IMR-90 (cell line): ENCODE data around the gene C16orf96. TPM values are rescaled to one million over a fixed set of nuclear protein-coding genes. Genes with fewer than 3 reads are reported as not detected.

Source experiments
- ATAC-seq: fragments of 200-7000 bp; cut with Tn5 transposase; 2 replicates; pipeline ENCODE4 v1.9.1; 2020; ENCODE audit warnings: low read depth, mild to moderate bottlenecking, moderate library complexity
- BruUV-seq: library from RNA; stranded (reverse); fragments of 400-500 nt; replicated peaks from 2 replicates; lab custom pipeline; 2021; lab: Mats Ljungman, UMichigan
- CTCF ChIA-PET: fragments of 300-600 bp; formaldehyde crosslinking; extraction: SDS; loops from one replicate; lab custom pipeline; 2021; ENCODE audit warnings: antibody characterized with exemption; lab: Yijun Ruan, JAX
- POLR2A ChIA-PET: fragments of 300-600 bp; sonication (Branson Sonifier 250); formaldehyde crosslinking; loops from one replicate; lab custom pipeline; 2022; ENCODE audit warnings: antibody characterized with exemption; ENCODE audit not compliant: unreplicated experiment; lab: Charles Lee
- DNase-seq: peaks from one replicate; pipeline ENCODE4 v3.0.0; 2013
- H2AFZ ChIP-seq: replicated peaks from 2 replicates; pipeline ENCODE3; 2013; ENCODE audit warnings: low read length, mild to moderate bottlenecking; ENCODE audit not compliant: poor library complexity
- H2AK5ac ChIP-seq: 2 replicates; pipeline ENCODE4 v1.6.1; 2013; ENCODE audit warnings: low read depth, low read length, inconsistent platforms
- H2AK9ac ChIP-seq: replicated peaks from 2 replicates; pipeline ENCODE3; 2013; ENCODE audit warnings: mild to moderate bottlenecking, low read depth, low read length, moderate library complexity; ENCODE audit not compliant: poor library complexity
- H2BK120ac ChIP-seq: 2 replicates; pipeline ENCODE4 v1.6.1; 2013; ENCODE audit warnings: low read depth, low read length, inconsistent platforms
- H2BK15ac ChIP-seq: 3 replicates; pipeline ENCODE4 v1.6.1; 2013; ENCODE audit warnings: low read depth, low read length, inconsistent platforms
- H2BK20ac ChIP-seq: 2 replicates; pipeline ENCODE4 v1.6.1; 2013; ENCODE audit warnings: low read depth, mild to moderate bottlenecking, inconsistent platforms, low read length, moderate library complexity
- H2BK5ac ChIP-seq: 2 replicates; pipeline ENCODE4 v1.6.1; 2013; ENCODE audit warnings: mild to moderate bottlenecking, low read depth, low read length, inconsistent platforms; ENCODE audit not compliant: poor library complexity, severe bottlenecking
- H3K14ac ChIP-seq: replicated peaks from 2 replicates; pipeline ENCODE4 v1.6.1; 2013; ENCODE audit warnings: low read depth, low read length, inconsistent platforms
- H3K18ac ChIP-seq: 2 replicates; pipeline ENCODE4 v1.6.1; 2013; ENCODE audit warnings: low read depth, low read length, control low read depth
- H3K23ac ChIP-seq: 2 replicates; pipeline ENCODE4 v1.6.1; 2013; ENCODE audit warnings: low read depth, low read length, inconsistent platforms
- H3K27ac ChIP-seq: 2 replicates; pipeline ENCODE4 v1.5.1; 2013; ENCODE audit warnings: mild to moderate bottlenecking, control low read depth, low read length; ENCODE audit not compliant: insufficient read depth
- H3K27me3 ChIP-seq: 2 replicates; pipeline ENCODE4 v1.6.1; 2013; ENCODE audit warnings: low read length; ENCODE audit not compliant: control insufficient read depth, insufficient read depth
- H3K36me3 ChIP-seq: 2 replicates; pipeline ENCODE4 v1.6.1; 2013; ENCODE audit warnings: low read length, mixed read lengths; ENCODE audit not compliant: control insufficient read depth, insufficient read depth
- H3K4ac ChIP-seq: 2 replicates; pipeline ENCODE4 v1.6.1; 2013; ENCODE audit warnings: low read depth, low read length, inconsistent platforms
- H3K4me1 ChIP-seq: 2 replicates; pipeline ENCODE4 v1.6.1; 2013; ENCODE audit warnings: low read length, mixed read lengths; ENCODE audit not compliant: control insufficient read depth, insufficient read depth
- H3K4me2 ChIP-seq: 2 replicates; pipeline ENCODE4 v1.6.1; 2013; ENCODE audit warnings: low read depth, mild to moderate bottlenecking, control low read depth, low read length, moderate library complexity
- H3K4me3 ChIP-seq: 2 replicates; pipeline ENCODE4 v1.5.1; 2013; ENCODE audit warnings: low read depth, mild to moderate bottlenecking, control low read depth, low read length, moderate library complexity; ENCODE audit not compliant: insufficient read depth
- H3K56ac ChIP-seq: 2 replicates; pipeline ENCODE4 v1.6.1; 2013; ENCODE audit warnings: low read length, inconsistent platforms; ENCODE audit not compliant: insufficient read depth; ENCODE audit errors: extremely low read depth
- H3K79me1 ChIP-seq, 2 experiments: 2 replicates each; pipeline ENCODE4 v1.6.1; 2013; ENCODE audit warnings: low read length in 2 of 2, inconsistent platforms in 1 of 2, low read depth in 1 of 2
- H3K9ac ChIP-seq: 2 replicates; pipeline ENCODE4 v1.6.1; 2013; ENCODE audit warnings: low read depth, low read length, control low read depth
- H3K9me1 ChIP-seq: 2 replicates; pipeline ENCODE4 v1.6.1; 2013; ENCODE audit warnings: low read length, inconsistent platforms; ENCODE audit not compliant: insufficient read depth
- H3K9me3 ChIP-seq: 2 replicates; pipeline ENCODE4 v1.6.1; 2013; ENCODE audit warnings: low read length; ENCODE audit not compliant: control insufficient read depth, insufficient read depth
- H4K20me1 ChIP-seq: 2 replicates; pipeline ENCODE4 v1.6.1; 2013; ENCODE audit warnings: low read length, inconsistent platforms; ENCODE audit not compliant: insufficient read depth
- H4K5ac ChIP-seq: 2 replicates; pipeline ENCODE4 v1.6.1; 2013; ENCODE audit warnings: mild to moderate bottlenecking, low read depth, low read length, control low read depth
- H4K8ac ChIP-seq, 2 experiments: 2 replicates each; pipeline ENCODE4 v1.6.1; 2013; ENCODE audit warnings: low read depth in 2 of 2, low read length in 2 of 2, control low read depth in 1 of 2, inconsistent platforms in 1 of 2
- H4K91ac ChIP-seq: 2 replicates; pipeline ENCODE4 v1.6.1; 2013; ENCODE audit warnings: low read depth, low read length, inconsistent platforms; ENCODE audit not compliant: insufficient read depth
- BHLHE40 ChIP-seq: fragments of 150-350 bp; IDR thresholded peaks from 2 replicates; pipeline ENCODE4 v1.6.1; 2016; ENCODE audit warnings: mild to moderate bottlenecking, low read depth, low read length
- CEBPB ChIP-seq: IDR thresholded peaks from 2 replicates; pipeline ENCODE4 v1.6.1; 2012; ENCODE audit warnings: low read depth, low read length, improper control_type of control experiment
- CHD1 ChIP-seq: IDR thresholded peaks from 2 replicates; pipeline ENCODE4 v1.6.1; 2012; ENCODE audit warnings: low read depth, low read length, improper control_type of control experiment
- CTCF ChIP-seq: conservative IDR thresholded peaks from 2 replicates; pipeline ENCODE4 v1.5.1; 2012; ENCODE audit warnings: mild to moderate bottlenecking, low read depth, low read length, improper control_type of control experiment
- ELK1 ChIP-seq: fragments of 150-350 bp; IDR thresholded peaks from 2 replicates; pipeline ENCODE4 v1.6.1; 2016; ENCODE audit warnings: low read depth, mild to moderate bottlenecking, low read length, moderate library complexity, borderline replicate concordance
- FOS ChIP-seq: fragments of 150-350 bp; IDR thresholded peaks from 2 replicates; pipeline ENCODE4 v1.6.1; 2016; ENCODE audit warnings: low read depth, low read length
- MAFK ChIP-seq: IDR thresholded peaks from 2 replicates; pipeline ENCODE4 v1.6.1; 2012; ENCODE audit warnings: low read depth, low read length, improper control_type of control experiment
- MAZ ChIP-seq: IDR thresholded peaks from 2 replicates; pipeline ENCODE4 v1.6.1; 2012; ENCODE audit warnings: low read depth, mild to moderate bottlenecking, low read length, improper control_type of control experiment, moderate library complexity, borderline replicate concordance
- MXI1 ChIP-seq: IDR thresholded peaks from 2 replicates; pipeline ENCODE4 v1.6.1; 2012; ENCODE audit warnings: low read depth, mild to moderate bottlenecking, low read length, moderate library complexity, borderline replicate concordance
- NFE2L2 ChIP-seq: fragments of 150-350 bp; IDR thresholded peaks from 2 replicates; pipeline ENCODE4 v1.6.1; 2016; ENCODE audit warnings: low read depth, mild to moderate bottlenecking, low read length
- POLR2A ChIP-seq: IDR thresholded peaks from 2 replicates; pipeline ENCODE4 v1.6.1; 2012; ENCODE audit warnings: mild to moderate bottlenecking, low read depth, low read length
- RAD21 ChIP-seq: IDR thresholded peaks from 2 replicates; pipeline ENCODE4 v1.6.1; 2012; ENCODE audit warnings: low read length, improper control_type of control experiment
- RCOR1 ChIP-seq: IDR thresholded peaks from 2 replicates; pipeline ENCODE4 v1.6.1; 2012; ENCODE audit warnings: mild to moderate bottlenecking, low read length, improper control_type of control experiment; ENCODE audit not compliant: insufficient replicate concordance
- RFX5 ChIP-seq: IDR thresholded peaks from 2 replicates; pipeline ENCODE4 v1.8.0; 2012; ENCODE audit warnings: low read depth, mild to moderate bottlenecking, low read length, moderate library complexity
- SMC3 ChIP-seq: fragments of 150-350 bp; IDR thresholded peaks from 2 replicates; pipeline ENCODE4 v1.6.1; 2016; ENCODE audit warnings: low read depth, mild to moderate bottlenecking, antibody characterized with exemption, low read length, moderate library complexity
- USF2 ChIP-seq: fragments of 150-350 bp; IDR thresholded peaks from 2 replicates; pipeline ENCODE4 v1.6.1; 2017; ENCODE audit warnings: mild to moderate bottlenecking, antibody characterized with exemption, low read length, low read depth
- WGBS, 2 experiments: methylation state at CpG; one replicate each; pipeline versions ENCODE4 v1.1.5 to v1.1.7; 2013; ENCODE audit warnings: missing lambda C conversion rate in 2 of 2; ENCODE audit not compliant: insufficient read length in 1 of 2; ENCODE audit errors: extremely low coverage in 2 of 2; 5-methylcytosine and 5-hydroxymethylcytosine counted together
- dilution Hi-C: fragments of 300-500 bp; cut with HindIII; formaldehyde crosslinking; loops from one replicate; pipeline ENCODE4 v1.14.3; 2018; ENCODE audit warnings: low sequenced_read_pairs; ENCODE audit not compliant: unreplicated experiment
- in situ Hi-C: fragments of 300-500 bp; cut with MboI; formaldehyde crosslinking; loops from 3 replicates; pipeline ENCODE4 v1.14.3; 2019; ENCODE audit warnings: low sequenced_read_pairs, inconsistent platforms, mixed read lengths
- intact Hi-C: fragments of 100-400 bp; cut with micrococcal nuclease; formaldehyde crosslinking; loops from 2 replicates; pipeline ENCODE4 v1.10.0; 2022
- polyA plus RNA-seq, 3 experiments: library from polyadenylated mRNA; depleted of rRNA; stranded (reverse); fragments of >200 nt; gene quantifications; 2 replicates each; pipeline ENCODE4 v1.2.3, GENCODE V29; 2012; ENCODE audit warnings: low replicate concordance in 1 of 3
- total RNA-seq: library from RNA; depleted of rRNA; stranded (reverse); fragments of >200 nt; gene quantifications from 2 replicates; pipeline ENCODE4 v1.2.3, GENCODE V29; 2012

Gene C16orf96
- total and polyA plus RNA-seq, 2 of the 4 experiments (the other 2 are of a cell fraction) = not detected

GRCh38 chr16:4570086-4570485 is 13.9 kb downstream of the C16orf96 start:
- no peak overlapping the region for H2AK9ac ChIP-seq
- no peak overlapping the region for H3K9ac ChIP-seq
- H4K8ac ChIP-seq = no peak overlapping the region
- H2BK20ac ChIP-seq = no peak overlapping the region
- in situ Hi-C loops (no loop called here), dilution Hi-C loops (no loop called here), intact Hi-C loops (no loop called here)
- no peak overlapping the region for H3K27ac ChIP-seq
- H2BK15ac ChIP-seq = no peak overlapping the region
- TF ChIP-seq CTCF = no peak
- no peak for TF ChIP-seq MAFK
- no peak for TF ChIP-seq MXI1
- no peak for TF ChIP-seq NFE2L2
- TF ChIP-seq RFX5 = no peak
- no peak for TF ChIP-seq RCOR1
- no peak for TF ChIP-seq FOS
- no peak for TF ChIP-seq ELK1
- no peak for TF ChIP-seq SMC3
- no peak for TF ChIP-seq CHD1
- TF ChIP-seq BHLHE40 = no peak
- TF ChIP-seq RAD21 = no peak
- no peak for TF ChIP-seq POLR2A
- TF ChIP-seq CEBPB = no peak
- TF ChIP-seq USF2 = no peak
- no peak for TF ChIP-seq MAZ
- H3K9me1 ChIP-seq = no peaks in the 10 kb centered on the region
- H3K23ac ChIP-seq = no peak overlapping the region
- 40% methylated on average over 1 of the region's 6 CpGs; no CpG with 5 or more reads in 1 of the 2 experiments for WGBS, 2 experiments
- H2BK5ac ChIP-seq = no peak overlapping the region
- H3K14ac ChIP-seq = no peak overlapping the region
- no peak overlapping the region for H2AK5ac ChIP-seq
- no peak overlapping the region for H2AFZ ChIP-seq
- no peaks in the 10 kb centered on the region for H3K79me1 ChIP-seq
- H3K9me3 ChIP-seq = no peaks in the 10 kb centered on the region
- H3K56ac ChIP-seq = no peak overlapping the region
- ChIA-PET POLR2A (no interaction called here), CTCF (no interaction called here)
- H4K91ac ChIP-seq = no peak overlapping the region
- no peak overlapping the region for H3K4me3 ChIP-seq
- H3K4me1 ChIP-seq = no peaks in the 10 kb centered on the region
- no peak overlapping the region for H3K4ac ChIP-seq
- no peak overlapping the region for H4K5ac ChIP-seq
- BruUV-seq = no TSS peak
- no peak overlapping the region for H3K18ac ChIP-seq
- H3K36me3 ChIP-seq = no peaks in the 10 kb centered on the region
- no peaks in the 10 kb centered on the region for H4K20me1 ChIP-seq
- no peak for ATAC-seq
- H3K27me3 ChIP-seq = peaks cover 12% of the 10 kb centered on the region
- no peak for DNase-seq
- H3K4me2 ChIP-seq = no peak overlapping the region
- H2BK120ac ChIP-seq = no peak overlapping the region
